HCT116 (cell line): ENCODE results near the gene CARD9. TPM values are rescaled to one million over a fixed set of nuclear protein-coding genes. Genes with fewer than 3 reads are reported as not detected.

ENCODE experiments used
- ATAC-seq: fragments of 200-7000 bp; cut with Tn5 transposase; 2 replicates; pipeline ENCODE4 v1.9.1; 2020; ENCODE audit warnings: mild to moderate bottlenecking, moderate library complexity
- BruUV-seq: library from RNA; stranded (reverse); fragments of 400-500 nt; replicated peaks from 2 replicates; lab custom pipeline; 2021; lab: Mats Ljungman, UMichigan
- CTCF ChIA-PET: fragments of 300-600 bp; sonication (Branson Sonifier 250); formaldehyde crosslinking; loops from one replicate; lab custom pipeline; 2021; ENCODE audit warnings: antibody characterized with exemption; lab: Charles Lee
- POLR2A ChIA-PET: fragments of 300-600, 350-600 bp; sonication (Branson Sonifier 250); formaldehyde crosslinking; loops from one replicate; lab custom pipeline; 2021; ENCODE audit warnings: antibody characterized with exemption; lab: Charles Lee
- RAD21 ChIA-PET, 2 experiments: fragments of 300-600 bp; sonication (Branson Sonifier 250); formaldehyde crosslinking; loops; one replicate each; lab custom pipeline; 2023; ENCODE audit warnings: low total read pairs in 2 of 2; ENCODE audit not compliant: uncharacterized antibody in 2 of 2, unreplicated experiment in 2 of 2, low non-redundant PET in 1 of 2; lab: Charles Lee
- DNase-seq: peaks from one replicate; pipeline ENCODE4 v3.0.0-alpha.2; 2010; ENCODE audit warnings: low read depth, low spot score
- H2AFZ ChIP-seq: fragments of 200-600 bp; shearing (Covaris generic), sonication (generic); 2 replicates; pipeline ENCODE4 v1.6.1; 2017; ENCODE audit warnings: low read depth, mixed run types, mixed read lengths, antibody characterized with exemption, low read length; ENCODE audit not compliant: poor library complexity, severe bottlenecking
- H3K27ac ChIP-seq: 2 replicates; pipeline ENCODE4 v1.5.1; 2012; ENCODE audit warnings: low read depth, low read length
- H3K27me3 ChIP-seq: fragments of 200-600 bp; sonication (generic); 2 replicates; pipeline ENCODE4 v1.6.1; 2016; ENCODE audit warnings: mixed run types, low read length, mixed read lengths; ENCODE audit not compliant: insufficient read depth
- H3K36me3 ChIP-seq, 2 experiments: fragments of 200-500 bp in 1 of 2; fragments of 200-600 bp in 1 of 2; sonication (Bioruptor generic) in 1 of 2; sonication (generic) in 1 of 2; 2 replicates each; pipeline versions ENCODE4 v1.5.1 to v1.6.1; 2014 to 2016; ENCODE audit warnings: low read length in 2 of 2, inconsistent platforms in 1 of 2, mixed read lengths in 1 of 2, mixed run types in 1 of 2; ENCODE audit not compliant: insufficient read depth in 2 of 2, control insufficient read depth in 1 of 2
- H3K4me1 ChIP-seq, 2 experiments: fragments of 200-600 bp in 1 of 2; sonication (generic) in 1 of 2; 2 replicates each; pipeline versions ENCODE4 v1.5.1 to v1.6.1; 2012 to 2017; ENCODE audit warnings: low read length in 2 of 2, inconsistent platforms in 1 of 2, mild to moderate bottlenecking in 1 of 2, mixed read lengths in 1 of 2, mixed run types in 1 of 2, moderate library complexity in 1 of 2; ENCODE audit not compliant: insufficient read depth in 2 of 2, control insufficient read depth in 1 of 2
- H3K4me2 ChIP-seq: fragments of 200-600 bp; sonication (generic); 2 replicates; pipeline ENCODE4 v1.6.1; 2017; ENCODE audit warnings: mixed run types, low read length, mixed read lengths
- H3K4me3 ChIP-seq, 2 experiments: fragments of 200-600 bp in 1 of 2; sonication (generic) in 1 of 2; replicated peaks in 1 of 2; 2 replicates each; pipeline ENCODE4 v1.5.1; 2011 to 2016; ENCODE audit warnings: low read length in 2 of 2, control low read depth in 1 of 2, low read depth in 1 of 2, mild to moderate bottlenecking in 1 of 2, mixed read lengths in 1 of 2, mixed run types in 1 of 2
- H3K79me2 ChIP-seq: fragments of 200-600 bp; sonication (generic); 2 replicates; pipeline ENCODE4 v1.6.1; 2017; ENCODE audit warnings: mild to moderate bottlenecking, mixed run types, low read length, moderate library complexity, mixed read lengths; ENCODE audit not compliant: insufficient read depth
- H3K9ac ChIP-seq: fragments of 200-600 bp; sonication (generic); 2 replicates; pipeline ENCODE4 v1.6.1; 2016; ENCODE audit warnings: low read length, mixed read lengths
- H3K9me2 ChIP-seq: fragments of 200-600 bp; sonication (generic), shearing (Covaris generic); 2 replicates; pipeline ENCODE4 v1.6.1; 2017; ENCODE audit warnings: mixed run types, mild to moderate bottlenecking, moderate library complexity; ENCODE audit not compliant: insufficient read depth
- H3K9me3 ChIP-seq, 2 experiments: fragments of 200-500 bp in 1 of 2; fragments of 200-600 bp in 1 of 2; sonication (Bioruptor generic) in 1 of 2; sonication (generic) in 1 of 2; 2 replicates each; pipeline ENCODE4 v1.6.1; 2014 to 2017; ENCODE audit warnings: low read length in 2 of 2, mixed read lengths in 2 of 2, inconsistent platforms in 1 of 2, low read depth in 1 of 2, mild to moderate bottlenecking in 1 of 2, mixed run types in 1 of 2, moderate library complexity in 1 of 2; ENCODE audit not compliant: control insufficient read depth in 1 of 2, insufficient read depth in 1 of 2
- H4K20me1 ChIP-seq: fragments of 200-600 bp; sonication (generic), shearing (Covaris generic); 2 replicates; pipeline ENCODE4 v1.6.1; 2017; ENCODE audit warnings: mixed run types, mild to moderate bottlenecking, moderate library complexity; ENCODE audit not compliant: insufficient read depth
- EGR1 ChIP-seq: IDR thresholded peaks from 2 replicates; pipeline ENCODE4 v1.6.1; 2012; ENCODE audit warnings: low read depth
- ELF1 ChIP-seq: IDR thresholded peaks from 2 replicates; pipeline ENCODE4 v1.6.1; 2012; ENCODE audit warnings: low read depth, borderline replicate concordance
- EZH2phosphoT487 ChIP-seq: fragments of 200-600 bp; IDR thresholded peaks from 2 replicates; pipeline ENCODE4 v1.6.1; 2018; ENCODE audit warnings: antibody characterized with exemption, borderline replicate concordance
- JUND ChIP-seq: IDR thresholded peaks from 2 replicates; pipeline ENCODE4 v1.6.1; 2012
- POLR2A ChIP-seq: IDR thresholded peaks from 2 replicates; pipeline ENCODE4 v1.7.0; 2011; ENCODE audit warnings: borderline replicate concordance; ENCODE audit not compliant: insufficient read depth, insufficient read length; ENCODE audit errors: extremely low read depth
- POLR2AphosphoS5 ChIP-seq: IDR thresholded peaks from 2 replicates; pipeline ENCODE4 v1.6.1; 2011; ENCODE audit warnings: mild to moderate bottlenecking, low read depth, low read length, moderate library complexity
- SIN3A ChIP-seq: IDR thresholded peaks from 2 replicates; pipeline ENCODE4 v1.6.1; 2012; ENCODE audit warnings: low read depth
- SP1 ChIP-seq: IDR thresholded peaks from 2 replicates; pipeline ENCODE4 v1.6.1; 2012; ENCODE audit warnings: low read depth
- SRF ChIP-seq: IDR thresholded peaks from 2 replicates; pipeline ENCODE4 v1.6.1; 2012; ENCODE audit warnings: low read depth
- intact Hi-C: fragments of 100-400 bp; cut with micrococcal nuclease; formaldehyde crosslinking; loops from 2 replicates; pipeline ENCODE4 v1.10.0; 2022
- total RNA-seq: library from RNA; stranded (reverse); gene quantifications from one replicate; pipeline ENCODE4 v1.2.1, GENCODE V29; 2021; ENCODE audit not compliant: unreplicated experiment
- TF ChIP-seq, protein P1 (sequence below): IDR thresholded peaks from 2 replicates; pipeline ENCODE4 v1.6.1; 2012; ENCODE audit warnings: low read depth
- TF ChIP-seq, protein P2 (sequence below), 3 experiments: fragments of 200-600 bp in 1 of 3; sonication (generic) in 1 of 3; IDR thresholded peaks in 2 of 3; conservative IDR thresholded peaks in 1 of 3; 2 replicates each; pipeline ENCODE4 v1.5.1; 2012 to 2017; ENCODE audit warnings: low read depth in 2 of 3, low read length in 2 of 3, antibody characterized with exemption in 1 of 3, borderline replicate concordance in 1 of 3, control low read depth in 1 of 3, mild to moderate bottlenecking in 1 of 3, mixed read lengths in 1 of 3, mixed run types in 1 of 3, moderate library complexity in 1 of 3; ENCODE audit not compliant: insufficient read depth in 1 of 3

CARD9 gene
- total RNA-seq, 1 experiment from 2014 or later: 1.2 TPM

DNA sequence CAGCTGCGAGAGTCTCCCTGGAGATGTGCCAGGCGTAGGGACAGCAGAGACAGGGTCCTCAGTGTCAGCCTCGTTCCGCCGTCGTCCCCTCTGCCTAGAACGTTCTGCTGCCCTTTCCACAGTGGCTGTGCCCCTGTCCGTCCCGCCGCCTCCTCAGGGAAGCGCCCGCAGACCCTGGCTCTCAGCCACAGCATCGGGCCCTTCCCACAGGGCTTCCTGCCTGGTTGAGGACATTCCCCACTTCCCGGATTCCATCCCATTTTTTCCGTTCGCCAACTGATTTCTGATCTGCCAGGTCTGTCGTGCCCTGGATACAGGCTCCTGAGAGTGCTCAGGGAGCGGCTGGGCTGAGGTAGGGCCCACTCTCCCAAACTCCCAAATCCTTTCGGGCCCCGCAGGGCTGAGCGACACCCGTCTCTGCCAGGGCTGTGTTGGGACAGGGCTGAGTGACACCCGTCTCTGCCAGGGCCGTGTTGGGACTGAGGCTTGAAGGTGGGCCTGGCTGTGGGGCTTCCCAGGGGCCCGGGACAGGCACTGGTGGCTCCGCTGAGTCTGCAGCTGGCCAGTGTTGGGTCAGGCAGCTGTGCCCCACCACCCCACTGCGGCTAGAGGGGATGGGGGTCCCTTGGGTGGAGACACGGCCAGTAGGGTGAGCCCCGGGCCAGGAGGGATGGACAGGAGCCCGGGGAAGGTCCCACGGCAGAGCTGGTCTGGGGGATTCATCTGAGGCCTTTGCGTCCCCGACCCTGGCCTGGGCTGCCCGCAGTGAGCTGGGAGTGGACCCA lies 25.8 kb downstream of the CARD9 start:
- no peak overlapping the region for H3K27ac ChIP-seq
- CTCF ChIA-PET: no interaction called here
- no peak overlapping the region for H3K4me2 ChIP-seq
- H3K9me3 ChIP-seq: no peaks in the 10 kb centered on the region
- DNase-seq: no peak
- intact Hi-C loops: no loop called here
- POLR2A ChIA-PET: no interaction called here
- H3K4me3 ChIP-seq: no peak overlapping the region
- no peaks in the 10 kb centered on the region for H3K9me2 ChIP-seq
- no peak overlapping the region for H3K9ac ChIP-seq
- no peaks in the 10 kb centered on the region for H4K20me1 ChIP-seq
- no TSS peak for BruUV-seq
- no peaks in the 10 kb centered on the region for H3K36me3 ChIP-seq
- ATAC-seq: no peak
- H2AFZ ChIP-seq: no peak overlapping the region
- RAD21 ChIA-PET: no interaction called here
- TF ChIP-seq SP1 (no peak), POLR2AphosphoS5 (no peak), EGR1 (no peak), SRF (no peak), JUND (no peak), SIN3A (no peak), ELF1 (no peak), POLR2A (no peak), EZH2phosphoT487 (no peak)
- TF ChIP-seq, protein P1, sequence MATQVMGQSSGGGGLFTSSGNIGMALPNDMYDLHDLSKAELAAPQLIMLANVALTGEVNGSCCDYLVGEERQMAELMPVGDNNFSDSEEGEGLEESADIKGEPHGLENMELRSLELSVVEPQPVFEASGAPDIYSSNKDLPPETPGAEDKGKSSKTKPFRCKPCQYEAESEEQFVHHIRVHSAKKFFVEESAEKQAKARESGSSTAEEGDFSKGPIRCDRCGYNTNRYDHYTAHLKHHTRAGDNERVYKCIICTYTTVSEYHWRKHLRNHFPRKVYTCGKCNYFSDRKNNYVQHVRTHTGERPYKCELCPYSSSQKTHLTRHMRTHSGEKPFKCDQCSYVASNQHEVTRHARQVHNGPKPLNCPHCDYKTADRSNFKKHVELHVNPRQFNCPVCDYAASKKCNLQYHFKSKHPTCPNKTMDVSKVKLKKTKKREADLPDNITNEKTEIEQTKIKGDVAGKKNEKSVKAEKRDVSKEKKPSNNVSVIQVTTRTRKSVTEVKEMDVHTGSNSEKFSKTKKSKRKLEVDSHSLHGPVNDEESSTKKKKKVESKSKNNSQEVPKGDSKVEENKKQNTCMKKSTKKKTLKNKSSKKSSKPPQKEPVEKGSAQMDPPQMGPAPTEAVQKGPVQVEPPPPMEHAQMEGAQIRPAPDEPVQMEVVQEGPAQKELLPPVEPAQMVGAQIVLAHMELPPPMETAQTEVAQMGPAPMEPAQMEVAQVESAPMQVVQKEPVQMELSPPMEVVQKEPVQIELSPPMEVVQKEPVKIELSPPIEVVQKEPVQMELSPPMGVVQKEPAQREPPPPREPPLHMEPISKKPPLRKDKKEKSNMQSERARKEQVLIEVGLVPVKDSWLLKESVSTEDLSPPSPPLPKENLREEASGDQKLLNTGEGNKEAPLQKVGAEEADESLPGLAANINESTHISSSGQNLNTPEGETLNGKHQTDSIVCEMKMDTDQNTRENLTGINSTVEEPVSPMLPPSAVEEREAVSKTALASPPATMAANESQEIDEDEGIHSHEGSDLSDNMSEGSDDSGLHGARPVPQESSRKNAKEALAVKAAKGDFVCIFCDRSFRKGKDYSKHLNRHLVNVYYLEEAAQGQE: no peak
- TF ChIP-seq, protein P2, sequence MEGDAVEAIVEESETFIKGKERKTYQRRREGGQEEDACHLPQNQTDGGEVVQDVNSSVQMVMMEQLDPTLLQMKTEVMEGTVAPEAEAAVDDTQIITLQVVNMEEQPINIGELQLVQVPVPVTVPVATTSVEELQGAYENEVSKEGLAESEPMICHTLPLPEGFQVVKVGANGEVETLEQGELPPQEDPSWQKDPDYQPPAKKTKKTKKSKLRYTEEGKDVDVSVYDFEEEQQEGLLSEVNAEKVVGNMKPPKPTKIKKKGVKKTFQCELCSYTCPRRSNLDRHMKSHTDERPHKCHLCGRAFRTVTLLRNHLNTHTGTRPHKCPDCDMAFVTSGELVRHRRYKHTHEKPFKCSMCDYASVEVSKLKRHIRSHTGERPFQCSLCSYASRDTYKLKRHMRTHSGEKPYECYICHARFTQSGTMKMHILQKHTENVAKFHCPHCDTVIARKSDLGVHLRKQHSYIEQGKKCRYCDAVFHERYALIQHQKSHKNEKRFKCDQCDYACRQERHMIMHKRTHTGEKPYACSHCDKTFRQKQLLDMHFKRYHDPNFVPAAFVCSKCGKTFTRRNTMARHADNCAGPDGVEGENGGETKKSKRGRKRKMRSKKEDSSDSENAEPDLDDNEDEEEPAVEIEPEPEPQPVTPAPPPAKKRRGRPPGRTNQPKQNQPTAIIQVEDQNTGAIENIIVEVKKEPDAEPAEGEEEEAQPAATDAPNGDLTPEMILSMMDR (IDR thresholded peaks at IDR 0.05 in 2 of 3, conservative IDR thresholded peaks at IDR 0.05 in 1 of 3; ENCODE audit: borderline replicate concordance in 1 of 3, insufficient read depth in 1 of 3, low read depth in 2 of 3, low read length in 2 of 3): no peak
- no peaks in the 10 kb centered on the region for H3K79me2 ChIP-seq
- H3K4me1 ChIP-seq: peaks cover 15 to 29% of the 10 kb centered on the region in 2 experiments; a peak in 3 of 4 replicates
- no peaks in the 10 kb centered on the region for H3K27me3 ChIP-seq
